Regular cardiac myocyte (primary cell): Measurements from ENCODE around the gene ETNK2. TPM values are rescaled to one million over a fixed set of nuclear protein-coding genes. Genes with fewer than 3 reads are reported as not detected.

Source experiments
- total RNA-seq: library from RNA; depleted of rRNA; stranded (reverse); fragments of >200 nt; gene quantifications from 2 replicates; pipeline ENCODE4 v1.2.3, GENCODE V29; 2014

The ETNK2 gene
- 1.2 and 3.7 TPM in 2 replicates for total RNA-seq

GRCh38 chr1:204151552-204152309, at the start of gene ETNK2:
Gene ETNK2 (minus strand): TSS chr1:204152044. CDS start chr1:204151852, 192 bp downstream.

GRCh38 chr1:204196068-204196795, 44.4 kb upstream of the ETNK2 start, which contains the start of gene KISS1:
Gene KISS1 (minus strand): TSS chr1:204196491. CDS start chr1:204192876, 3,615 bp downstream.

GRCh38 chr1:204166219-204166618, 14.4 kb upstream of the ETNK2 start, which contains the start of gene REN:
Gene REN (minus strand): TSS chr1:204166337. CDS start chr1:204166293, 44 bp downstream.

Other genes starting within 250 kb of the ETNK2 start
- gene SOX13, start 78.9 kb downstream of the ETNK2 start, total RNA-seq = 3.7 and 6.3 TPM in 2 replicates
- not detected in 2 replicates for gene REN, start 14.3 kb upstream of the ETNK2 start, total RNA-seq
- 1.5 TPM in 1 of 2 replicates, not detected in the other for gene KISS1, start 44.4 kb upstream of the ETNK2 start, total RNA-seq
- gene GOLT1A, start 61.9 kb upstream of the ETNK2 start, total RNA-seq = not detected in 2 replicates
- gene PLEKHA6, start 207.9 kb upstream of the ETNK2 start, total RNA-seq = under 0.01 TPM in 2 replicates